ENCODE results near the gene DCTN3.
A peak's percentile ranks its signal among the peaks of the same experiment; 100 is the strongest.

Gene DCTN3

GRCh38 chr9:34585946-34586669 lies 34.2 kb downstream of the DCTN3 start:
- H3K36me3 Mint-ChIP-seq (ENCODE audit: insufficient read depth) = no peaks in the 10 kb centered on the region
- no peaks in the 10 kb centered on the region for H3K9me3 Mint-ChIP-seq
- H3K27me3 Mint-ChIP-seq = peaks cover 88 to 94% of the 10 kb centered on the region in 2 donors
- H3K27ac Mint-ChIP-seq = no peak overlapping the region
- DNase-seq (no peak), ATAC-seq (replicated peaks) (no peak)
- H3K4me3 Mint-ChIP-seq = no peak overlapping the region
- peaks cover 16 to 18% of the 10 kb centered on the region in 2 donors for H3K4me1 Mint-ChIP-seq (ENCODE audit: low read depth in 2 of 2)

- H3K27me3 Mint-ChIP-seq = peaks cover 89 to 94% of the 10 kb centered on the region in 2 donors
- no peak for ATAC-seq (replicated peaks)
Observed at GRCh38 chr9:34584970-34585369, 35.3 kb downstream of the DCTN3 start.

GRCh38 chr9:34582787-34583186 lies 37.5 kb downstream of the DCTN3 start:
- no peak for ATAC-seq (replicated peaks)
- Mint-ChIP-seq H3K27ac (no peak overlapping the region), H3K4me3 (no peak overlapping the region), H3K9me3 (no peaks in the 10 kb centered on the region), H3K36me3 (ENCODE audit: insufficient read depth) (no peaks in the 10 kb centered on the region), H3K4me1 (ENCODE audit: low read depth in 2 of 2) (peaks cover 0 to 3% of the 10 kb centered on the region in 2 donors), H3K27me3 (peaks cover 90 to 92% of the 10 kb centered on the region in 2 donors)
- DNase-seq = no peak

More at GRCh38 chr9:34584970-34585369, 35.3 kb downstream of the DCTN3 start:
- DNase-seq = no peak
- H3K4me3 Mint-ChIP-seq = no peak overlapping the region
- H3K36me3 Mint-ChIP-seq (ENCODE audit: insufficient read depth) = no peaks in the 10 kb centered on the region
- H3K4me1 Mint-ChIP-seq (ENCODE audit: low read depth in 2 of 2) = peaks cover 9 to 11% of the 10 kb centered on the region in 2 donors
- H3K9me3 Mint-ChIP-seq = no peaks in the 10 kb centered on the region
- no peak overlapping the region for H3K27ac Mint-ChIP-seq

- H3K27me3 Mint-ChIP-seq = peaks cover 88 to 92% of the 10 kb centered on the region in 2 donors
- DNase-seq = no peak
- H3K9me3 Mint-ChIP-seq = no peaks in the 10 kb centered on the region
- no peak overlapping the region for H3K4me3 Mint-ChIP-seq
- peaks cover 3% of the 10 kb centered on the region for H3K36me3 Mint-ChIP-seq (ENCODE audit: insufficient read depth)
- H3K27ac Mint-ChIP-seq = no peak overlapping the region
- no peak for ATAC-seq (replicated peaks)
- H3K4me1 Mint-ChIP-seq (ENCODE audit: low read depth in 2 of 2) = peaks cover 6 to 9% of the 10 kb centered on the region in 2 donors
Observed at GRCh38 chr9:34581318-34581717, 39.0 kb downstream of the DCTN3 start.

GRCh38 chr9:34580358-34580757 lies 39.9 kb downstream of the DCTN3 start:
- Mint-ChIP-seq H3K9me3 (no peaks in the 10 kb centered on the region), H3K27me3 (peaks cover 86 to 92% of the 10 kb centered on the region in 2 donors), H3K4me3 (no peak overlapping the region), H3K36me3 (ENCODE audit: insufficient read depth) (peaks cover 3% of the 10 kb centered on the region), H3K4me1 (ENCODE audit: low read depth in 2 of 2) (peaks cover 6 to 9% of the 10 kb centered on the region in 2 donors), H3K27ac (no peak overlapping the region)
- no peak for ATAC-seq (replicated peaks)
- no peak for DNase-seq

- Mint-ChIP-seq H3K9me3 (no peaks in the 10 kb centered on the region), H3K4me1 (ENCODE audit: low read depth in 2 of 2) (peaks cover 6 to 9% of the 10 kb centered on the region in 2 donors), H3K27me3 (peaks cover 86 to 92% of the 10 kb centered on the region in 2 donors), H3K27ac (no peak overlapping the region), H3K36me3 (ENCODE audit: insufficient read depth) (peaks cover 3% of the 10 kb centered on the region), H3K4me3 (no peak overlapping the region)
- DNase-seq (no peak), ATAC-seq (replicated peaks) (no peak)
Observed at GRCh38 chr9:34579808-34580163, 40.5 kb downstream of the DCTN3 start.

- peaks cover 87 to 92% of the 10 kb centered on the region in 2 donors for H3K27me3 Mint-ChIP-seq
- H3K4me1 Mint-ChIP-seq (ENCODE audit: low read depth in 2 of 2) = peaks cover 6 to 9% of the 10 kb centered on the region in 2 donors
- ATAC-seq (replicated peaks) = no peak
- H3K9me3 Mint-ChIP-seq = no peaks in the 10 kb centered on the region
- H3K36me3 Mint-ChIP-seq (ENCODE audit: insufficient read depth) = peaks cover 3% of the 10 kb centered on the region
- H3K4me3 Mint-ChIP-seq = no peak overlapping the region
- no peak overlapping the region for H3K27ac Mint-ChIP-seq
- no peak for DNase-seq
Observed at GRCh38 chr9:34579104-34579807, 41.0 kb downstream of the DCTN3 start.

- peaks cover 3% of the 10 kb centered on the region for H3K36me3 Mint-ChIP-seq (ENCODE audit: insufficient read depth)
- no peak overlapping the region for H3K4me3 Mint-ChIP-seq
- H3K9me3 Mint-ChIP-seq = no peaks in the 10 kb centered on the region
- ATAC-seq (replicated peaks) (peak; percentile 36), DNase-seq (no peak)
- peaks cover 6 to 9% of the 10 kb centered on the region in 2 donors for H3K4me1 Mint-ChIP-seq (ENCODE audit: low read depth in 2 of 2)
- H3K27ac Mint-ChIP-seq = no peak overlapping the region
- H3K27me3 Mint-ChIP-seq = peaks cover 88 to 92% of the 10 kb centered on the region in 2 donors
Observed at GRCh38 chr9:34578241-34579103, 41.8 kb downstream of the DCTN3 start.

GRCh38 chr9:34577400-34578240 lies 42.7 kb downstream of the DCTN3 start:
- no peaks in the 10 kb centered on the region for H3K9me3 Mint-ChIP-seq
- ATAC-seq (replicated peaks) = no peak
- H3K27ac Mint-ChIP-seq = no peak overlapping the region
- no peak for DNase-seq
- peak overlapping the region; percentile 71 to 72 for H3K4me3 Mint-ChIP-seq
- peaks cover 6 to 9% of the 10 kb centered on the region in 2 donors for H3K4me1 Mint-ChIP-seq (ENCODE audit: low read depth in 2 of 2)
- H3K27me3 Mint-ChIP-seq = peaks cover 82 to 93% of the 10 kb centered on the region in 2 donors
- H3K36me3 Mint-ChIP-seq (ENCODE audit: insufficient read depth) = peaks cover 3% of the 10 kb centered on the region

GRCh38 chr9:34576597-34577399 lies 43.5 kb downstream of the DCTN3 start:
- peaks cover 78 to 94% of the 10 kb centered on the region in 2 donors for H3K27me3 Mint-ChIP-seq

GRCh38 chr9:34575862-34576596 lies 44.3 kb downstream of the DCTN3 start:
- H3K27ac Mint-ChIP-seq = no peak overlapping the region
- peaks cover 77 to 94% of the 10 kb centered on the region in 2 donors for H3K27me3 Mint-ChIP-seq
- peaks cover 5% of the 10 kb centered on the region for H3K36me3 Mint-ChIP-seq (ENCODE audit: insufficient read depth)
- H3K4me3 Mint-ChIP-seq = no peak overlapping the region
- ATAC-seq (replicated peaks) (no peak), DNase-seq (no peak)
- peaks cover 6 to 9% of the 10 kb centered on the region in 2 donors for H3K4me1 Mint-ChIP-seq (ENCODE audit: low read depth in 2 of 2)
- H3K9me3 Mint-ChIP-seq = no peaks in the 10 kb centered on the region

More at GRCh38 chr9:34576597-34577399, 43.5 kb downstream of the DCTN3 start:
- Mint-ChIP-seq H3K36me3 (ENCODE audit: insufficient read depth) (peaks cover 3% of the 10 kb centered on the region), H3K4me3 (peak overlapping the region; percentile 71 to 72), H3K27ac (no peak overlapping the region), H3K4me1 (ENCODE audit: low read depth in 2 of 2) (peaks cover 6 to 9% of the 10 kb centered on the region in 2 donors), H3K9me3 (no peaks in the 10 kb centered on the region)
- no peak for DNase-seq
- ATAC-seq (replicated peaks) = no peak
